Activated CD8-positive, alpha-beta memory T cell treated with anti-CD3 and anti-CD28 coated beads, Interleukin-2, amount 50 U/mL, for 1 hour (primary cell): Measurements from ENCODE around the gene GZMM.

Experiments used
- DNase-seq: peaks from one replicate; pipeline ENCODE4 v3.0.0-alpha.2; 2020; ENCODE audit errors: extremely low read depth

GZMM gene

DNA sequence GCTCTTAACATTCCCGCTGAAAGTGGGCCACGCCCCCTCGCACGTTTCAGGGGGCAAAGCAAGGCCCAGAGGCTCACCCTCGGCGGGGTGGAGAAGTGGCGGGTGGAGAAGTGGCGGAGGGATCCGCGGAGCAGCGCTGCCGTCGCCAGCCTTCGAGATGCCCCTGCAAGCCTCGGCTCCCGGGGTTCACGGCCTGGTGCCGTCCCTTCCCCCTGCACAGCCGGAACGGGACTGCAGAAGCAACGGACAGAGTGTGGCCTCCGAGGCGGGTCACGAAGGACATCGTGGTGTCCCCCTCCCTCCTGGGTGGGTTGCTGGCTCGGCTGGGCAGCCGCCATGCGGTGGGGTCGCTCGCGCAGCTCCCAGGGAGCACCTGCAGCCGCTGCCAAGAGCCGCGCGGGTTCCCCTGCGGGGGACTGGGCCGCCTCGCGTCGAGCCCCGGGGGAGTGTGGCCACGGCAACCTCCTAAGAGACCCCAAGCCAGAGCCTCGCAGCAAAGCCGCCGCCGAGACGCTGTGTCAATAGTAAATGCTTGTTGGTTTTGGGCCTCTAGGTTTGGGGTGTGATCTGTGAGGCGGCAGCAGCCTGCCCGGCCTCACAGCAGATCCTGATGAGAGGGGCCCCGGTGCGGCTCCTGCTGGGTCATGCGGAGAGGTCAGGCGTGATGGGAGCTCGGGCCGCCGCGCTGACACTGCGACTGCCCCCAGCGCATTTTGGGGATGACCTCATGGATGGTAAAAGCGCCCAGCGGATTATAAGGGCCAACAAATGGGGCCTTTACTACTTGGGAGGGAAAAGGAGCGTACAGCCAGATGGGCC lies 31.1 kb upstream of the GZMM start:
- DNase-seq, result no peak

DNA sequence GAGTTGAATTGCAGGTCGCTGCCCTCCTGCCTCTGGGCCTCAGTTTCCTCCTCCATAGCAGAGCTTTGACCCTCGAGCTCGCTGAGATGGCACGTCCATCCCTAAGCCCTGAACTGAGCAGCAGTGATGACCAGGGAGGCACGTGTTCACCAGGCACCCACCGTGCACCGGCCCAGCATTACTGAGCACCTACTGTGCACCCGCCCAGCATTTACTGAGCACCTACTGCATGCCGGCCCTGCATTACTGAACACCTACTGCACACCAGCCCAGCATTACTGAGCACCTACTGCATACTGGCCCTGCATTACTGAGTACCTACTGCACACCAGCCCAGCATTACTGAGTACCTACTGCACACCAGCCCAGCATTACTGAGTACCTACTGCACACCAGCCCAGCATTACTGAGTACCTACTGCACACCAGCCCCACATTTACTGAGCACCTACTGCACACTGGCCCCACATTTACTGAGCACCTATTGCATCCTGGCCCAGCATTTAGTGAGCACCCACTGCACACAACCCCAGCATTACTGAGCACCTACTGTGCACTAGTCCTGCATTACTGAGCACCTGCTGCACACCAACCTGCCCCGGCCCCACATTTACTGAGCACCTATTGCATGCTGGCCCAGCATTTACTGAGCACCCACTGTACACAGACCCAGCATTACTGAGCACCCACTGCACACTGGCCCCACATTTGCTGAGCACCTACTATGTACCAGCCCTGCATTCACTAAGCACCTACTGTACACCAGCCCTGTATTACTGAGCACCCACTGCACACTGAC lies 30.3 kb upstream of the GZMM start:
- no peak for DNase-seq

DNA sequence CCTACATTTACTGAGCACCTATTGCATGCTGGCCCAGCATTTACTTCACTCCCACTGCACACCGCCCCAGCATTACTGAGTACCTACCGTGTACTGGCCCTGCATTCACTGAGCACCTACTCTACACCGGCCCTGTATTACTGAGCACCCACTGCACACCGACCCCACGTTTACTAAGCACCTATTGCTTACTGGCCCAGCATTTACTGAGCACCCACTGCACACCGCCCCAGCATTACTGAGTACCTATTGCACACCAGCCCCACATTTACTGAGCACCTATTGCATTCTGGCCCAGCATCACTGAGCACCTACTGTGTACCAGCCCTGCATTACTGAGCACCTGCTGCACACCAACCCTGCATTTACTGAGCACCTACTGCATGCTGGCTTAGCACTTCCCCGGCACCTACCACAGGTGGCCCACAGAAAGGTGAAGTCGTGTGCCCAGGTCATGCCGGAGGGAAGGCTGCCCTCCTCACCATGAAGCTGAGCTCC lies 29.6 kb upstream of the GZMM start:
- no peak for DNase-seq

DNA sequence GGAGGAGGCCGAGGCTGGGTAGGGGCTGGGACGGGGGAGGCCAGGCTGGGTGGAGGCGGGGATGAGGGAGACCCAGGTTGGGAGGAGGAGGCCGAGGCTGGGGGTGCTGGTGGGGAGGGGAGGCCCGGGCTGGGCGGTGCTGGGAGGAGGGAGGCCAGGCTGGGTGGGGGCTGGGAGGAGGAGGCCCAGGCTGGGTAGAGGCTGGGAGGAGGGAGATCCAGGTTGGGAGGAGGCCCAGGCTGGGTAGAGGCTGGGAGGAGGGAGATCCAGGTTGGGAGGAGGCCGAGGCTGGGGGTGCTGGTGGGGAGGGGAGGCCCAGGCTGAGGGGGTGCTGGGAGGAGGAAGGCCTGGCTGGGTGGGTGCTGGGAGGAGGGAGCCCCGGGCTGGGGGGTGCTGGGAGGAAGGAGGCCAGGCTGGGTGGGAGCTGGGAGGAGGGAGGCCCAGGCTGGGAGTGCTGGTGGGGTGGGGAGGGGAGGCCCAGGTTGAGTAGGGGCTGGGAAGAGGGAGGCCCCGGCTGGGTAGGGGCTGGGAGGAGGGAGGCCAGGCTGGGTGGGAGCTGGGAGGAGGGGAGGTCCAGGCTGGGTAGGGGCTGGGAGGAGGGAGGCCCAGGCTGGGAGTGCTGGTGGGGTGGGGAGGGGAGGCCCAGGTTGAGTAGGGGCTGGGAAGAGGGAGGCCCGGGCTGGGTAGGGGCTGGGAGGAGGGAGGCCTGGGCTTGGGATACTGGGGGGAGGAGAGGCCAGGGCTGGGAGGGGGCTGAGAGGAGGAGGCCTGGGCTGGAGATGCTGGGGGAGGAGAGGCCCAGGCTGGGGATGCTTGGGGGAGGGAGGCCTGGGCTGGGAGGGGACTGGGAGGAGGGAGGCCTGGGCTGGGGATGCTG lies 25.9 kb upstream of the GZMM start:
- no peak for DNase-seq

DNA sequence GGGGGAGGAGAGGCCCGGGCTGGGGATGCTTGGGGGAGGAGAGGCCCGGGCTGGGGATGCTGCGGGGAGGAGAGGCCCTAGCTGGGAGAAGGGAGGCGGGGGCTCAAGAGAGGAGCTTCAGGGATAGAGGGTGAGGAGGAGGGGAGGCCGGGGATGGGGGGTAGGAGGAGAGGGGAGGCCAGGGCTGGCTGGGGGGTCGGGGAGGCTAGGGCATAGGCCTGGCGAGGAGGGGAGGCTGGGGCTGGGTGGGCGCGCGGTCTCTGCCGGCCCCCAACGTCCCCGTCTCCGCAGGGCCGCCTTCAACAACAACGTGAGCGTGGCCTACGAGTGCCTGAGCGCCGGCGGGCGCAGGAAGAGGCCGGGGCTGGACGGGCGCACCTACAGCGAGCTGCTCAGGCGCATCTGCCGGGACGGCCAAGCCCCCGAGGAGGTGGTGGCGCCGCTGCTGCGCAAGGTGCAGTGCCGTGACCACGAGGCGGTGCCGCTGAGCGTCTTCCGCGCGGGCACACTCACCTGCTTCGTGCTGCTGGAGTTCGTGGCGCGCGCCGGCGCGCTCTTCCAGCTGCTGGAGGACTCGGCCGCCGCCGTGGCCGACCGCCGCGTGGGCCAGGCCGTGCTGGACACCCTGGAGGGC lies 25.1 kb upstream of the GZMM start:
- no peak for DNase-seq

DNA sequence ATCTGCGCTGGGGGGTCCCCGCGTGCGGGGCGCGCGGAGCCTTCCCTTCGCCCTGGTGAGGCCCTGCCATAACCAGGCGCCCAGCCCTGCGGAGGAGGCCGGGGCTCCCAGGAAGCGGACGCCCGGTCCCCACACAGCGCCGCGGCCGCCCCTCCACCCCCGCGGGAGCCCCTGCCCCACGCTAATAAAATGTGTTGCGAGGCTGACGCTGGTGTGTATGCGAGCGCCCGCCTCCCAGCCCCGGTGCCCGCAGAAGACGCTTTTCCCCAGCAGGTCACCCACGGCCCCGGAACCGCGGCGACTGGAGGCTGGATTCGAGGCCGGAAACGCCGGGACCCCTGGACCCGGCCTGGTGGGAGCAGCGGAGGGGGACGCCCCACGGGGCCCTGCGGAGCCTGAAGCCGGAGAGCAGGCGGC lies 24.4 kb upstream of the GZMM start:
- no peak for DNase-seq

DNA sequence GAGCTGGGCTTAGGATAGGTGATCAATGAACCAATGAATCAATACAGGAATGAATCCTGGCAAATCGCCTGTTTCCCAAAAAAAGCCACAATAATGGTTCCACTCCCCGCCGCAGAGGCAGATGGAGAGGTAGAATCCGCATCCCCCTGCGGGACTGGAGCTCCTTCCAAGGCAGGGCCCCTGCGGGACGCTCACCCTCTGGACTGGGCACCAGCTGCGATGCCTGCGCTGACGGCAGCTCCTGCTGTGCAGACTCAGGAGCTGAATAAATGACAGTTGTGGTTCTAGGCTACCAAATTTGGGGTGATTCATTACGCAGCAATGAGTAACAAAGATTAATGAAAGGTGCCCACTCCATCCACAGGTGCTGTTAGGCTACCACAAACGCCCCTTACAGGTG lies 21.1 kb upstream of the GZMM start:
- no peak for DNase-seq

DNA sequence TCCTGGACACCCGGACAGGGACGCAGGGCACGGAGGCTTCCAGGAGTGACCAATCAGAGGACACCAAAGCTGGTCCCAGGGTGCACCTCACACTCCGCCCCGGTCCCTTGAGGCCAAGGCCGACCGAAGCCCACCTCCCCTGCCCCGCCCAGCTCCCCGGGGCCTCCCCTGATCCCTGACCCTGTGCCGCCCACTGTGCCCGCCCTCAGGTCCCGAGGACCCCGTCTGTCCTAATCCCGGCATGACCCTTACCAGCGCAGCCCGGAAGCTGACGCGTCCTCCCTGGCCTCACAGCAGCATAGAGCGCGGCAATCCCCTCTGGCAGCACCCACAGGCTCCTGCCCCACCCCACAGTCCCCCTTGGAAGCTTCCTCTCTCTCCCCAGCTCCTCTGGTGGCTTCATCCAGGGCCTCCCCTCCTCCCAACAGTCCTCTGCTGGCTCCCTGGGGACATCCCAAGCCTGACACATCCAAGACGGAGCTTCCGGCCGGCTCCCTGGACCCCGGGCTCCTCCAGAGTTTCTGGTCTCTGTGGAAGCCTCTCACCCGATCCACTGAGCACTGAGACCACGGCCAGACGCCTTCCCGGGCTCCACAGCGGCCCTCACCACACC lies 19.7 kb upstream of the GZMM start:
- DNase-seq, result no peak

DNA sequence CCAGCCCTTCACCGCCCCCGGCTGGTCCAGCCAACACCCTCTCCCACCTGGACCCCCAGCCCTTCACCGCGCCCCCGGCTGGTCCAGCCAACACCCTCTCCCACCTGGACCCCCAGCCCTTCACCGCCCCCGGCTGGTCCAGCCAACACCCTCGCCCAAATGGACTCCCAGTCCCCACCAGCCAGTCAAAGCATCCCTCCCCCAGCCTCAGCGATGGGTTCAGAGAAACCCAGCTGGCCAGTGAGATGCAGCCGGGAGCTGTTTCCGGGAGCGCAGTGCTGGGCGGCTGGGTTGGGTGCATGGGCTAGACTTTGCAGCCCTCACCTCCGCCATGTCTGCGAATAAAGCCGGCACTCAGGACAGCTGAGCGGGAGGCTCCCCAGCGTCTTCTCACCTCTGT lies 18.8 kb upstream of the GZMM start:
- DNase-seq, result no peak

DNA sequence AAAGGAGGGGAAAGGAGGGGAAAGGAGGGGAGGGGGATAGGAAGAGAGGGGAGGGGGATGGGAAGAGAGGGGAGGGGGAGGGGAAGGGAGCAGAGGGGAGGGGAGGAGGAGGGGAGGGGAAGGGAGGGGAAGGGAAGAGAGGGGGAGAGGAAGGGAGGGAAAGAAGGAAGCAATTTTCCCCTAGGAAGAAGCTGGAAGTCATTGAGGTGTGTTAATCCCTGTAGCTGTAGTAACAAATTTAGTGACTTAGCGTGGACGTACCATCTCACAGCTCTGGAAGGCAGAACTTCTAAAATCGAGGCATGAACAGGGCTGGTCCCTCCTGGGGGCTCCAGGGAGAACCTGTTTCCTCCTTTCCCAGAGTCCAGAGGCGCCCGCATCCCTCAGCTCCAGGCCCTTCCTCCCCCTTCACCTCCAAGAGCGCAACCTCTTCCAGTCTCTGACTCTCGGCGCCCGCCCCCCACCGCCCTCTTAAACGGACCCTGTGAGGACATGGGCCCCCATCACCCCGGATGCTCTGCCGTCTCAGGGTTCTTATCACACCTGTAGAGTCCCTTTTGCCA lies 17.9 kb upstream of the GZMM start:
- no peak for DNase-seq

DNA sequence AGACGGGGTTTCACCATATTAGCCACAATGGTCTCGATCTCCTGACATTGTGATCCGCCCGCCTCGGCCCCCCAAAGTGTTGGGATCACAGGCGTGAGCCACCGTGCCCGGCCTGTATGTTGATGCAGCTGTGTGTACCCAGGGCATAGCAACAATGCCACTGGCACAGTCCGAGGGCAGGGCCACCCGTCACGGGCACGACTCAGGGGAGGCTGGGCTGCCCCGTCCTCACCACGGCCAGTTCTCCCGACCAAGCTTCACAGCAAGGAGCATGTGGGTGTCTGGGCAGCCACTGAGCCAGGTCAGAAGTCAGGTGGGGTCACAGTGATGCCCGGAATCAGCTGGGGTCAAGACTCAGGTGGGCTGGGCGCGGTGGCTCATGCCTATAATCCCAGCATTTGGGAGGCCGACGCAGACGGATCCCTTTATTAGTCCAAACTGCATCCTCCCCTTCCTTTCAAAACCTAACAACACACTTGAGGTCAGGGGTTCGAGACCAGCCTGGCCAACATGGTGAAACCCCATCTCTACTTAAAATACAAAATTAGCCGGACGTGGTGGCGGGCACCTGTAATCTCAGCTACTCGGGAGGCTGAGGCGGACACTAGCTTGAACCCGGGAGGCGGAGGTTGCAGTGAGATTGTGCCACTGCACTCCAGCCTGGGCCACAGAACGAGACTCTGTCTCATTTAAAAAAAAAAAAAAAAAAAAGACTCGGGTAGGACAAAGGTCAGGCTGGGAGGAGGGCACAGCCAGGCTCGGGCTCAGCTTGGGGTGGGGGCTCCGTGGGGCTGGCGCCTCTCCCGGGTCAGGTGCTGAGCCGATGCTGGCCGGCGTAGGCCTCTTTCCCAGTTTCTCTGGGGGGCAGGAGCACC lies 13.5 kb upstream of the GZMM start:
- DNase-seq, result no peak

DNA sequence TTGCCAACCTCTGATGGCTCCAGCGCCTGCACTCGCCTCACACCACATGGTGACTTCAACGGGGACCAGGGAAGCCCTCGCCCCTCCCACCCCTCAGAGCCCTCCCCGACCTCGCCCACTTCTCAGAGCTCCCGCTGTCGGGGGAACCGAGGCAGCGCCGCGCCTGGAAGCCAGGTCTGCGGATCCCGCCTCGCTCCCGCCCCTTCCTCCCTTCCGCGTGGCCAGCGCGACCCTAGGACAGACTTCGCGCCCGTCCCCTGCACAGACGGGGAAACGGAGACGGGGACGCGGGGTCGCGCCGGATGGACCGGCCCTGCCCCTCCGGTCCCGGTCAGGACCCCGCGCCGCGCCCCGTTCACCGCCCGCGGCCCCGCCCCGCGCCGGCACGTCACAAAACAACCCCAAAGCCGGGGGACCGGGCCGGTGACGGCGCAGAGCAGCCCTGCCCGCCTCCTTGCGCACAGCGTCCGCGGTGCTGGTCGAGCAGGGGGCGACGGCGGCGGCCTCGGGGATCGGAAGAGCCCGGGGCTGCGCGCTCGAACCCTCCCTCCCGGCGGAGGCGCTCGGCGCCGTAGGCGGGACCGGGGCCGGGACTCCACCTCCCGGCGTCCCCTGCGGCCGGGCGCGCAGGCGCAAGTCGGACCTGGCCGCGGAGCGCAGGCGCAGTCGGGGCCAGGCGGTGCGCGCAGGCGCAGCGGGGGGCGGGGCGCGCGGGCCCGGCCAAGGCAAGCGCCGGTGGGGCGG lies 12.7 kb upstream of the GZMM start:
- no peak for DNase-seq

DNA sequence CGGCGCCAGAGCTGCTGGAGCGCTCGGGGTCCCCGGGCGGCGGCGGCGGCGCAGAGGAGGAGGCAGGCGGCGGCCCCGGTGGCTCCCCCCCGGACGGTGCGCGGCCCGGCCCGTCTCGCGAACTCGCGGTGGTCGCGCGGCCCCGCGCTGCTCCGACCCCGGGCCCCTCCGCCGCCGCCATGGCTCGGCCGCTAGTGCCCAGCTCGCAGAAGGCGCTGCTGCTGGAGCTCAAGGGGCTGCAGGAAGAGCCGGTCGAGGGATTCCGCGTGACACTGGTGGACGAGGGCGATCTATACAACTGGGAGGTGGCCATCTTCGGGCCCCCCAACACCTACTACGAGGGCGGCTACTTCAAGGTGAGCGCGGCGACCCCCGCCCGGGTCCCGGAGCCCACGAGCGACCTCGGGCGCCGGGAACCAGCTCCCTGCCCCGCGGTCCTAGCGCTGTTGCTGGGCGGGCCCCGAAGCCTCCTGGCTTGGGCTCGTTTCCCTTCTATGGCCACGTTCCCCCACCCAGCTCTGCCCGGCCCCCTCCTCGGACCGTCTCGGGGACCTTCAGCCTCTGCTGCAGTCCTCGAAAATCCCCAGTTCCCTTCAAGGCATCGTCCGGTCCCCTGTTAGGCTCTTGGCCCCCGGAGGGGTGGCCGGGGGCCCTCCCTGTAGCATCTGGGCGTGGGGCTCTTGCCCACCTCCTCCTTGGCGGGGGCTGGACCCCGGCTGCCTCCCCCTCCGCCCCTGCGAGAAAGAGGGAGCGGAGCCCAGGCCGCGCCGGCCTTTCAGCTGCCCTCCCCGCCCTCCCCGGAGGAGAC lies 11.9 kb upstream of the GZMM start, which contains the start of gene CDC34:
TSS of gene CDC34 (plus strand) at position 8 of the 808 bp plus-strand sequence. CDS start at position 180, 172 bp downstream.
- DNase-seq, result no peak

DNA sequence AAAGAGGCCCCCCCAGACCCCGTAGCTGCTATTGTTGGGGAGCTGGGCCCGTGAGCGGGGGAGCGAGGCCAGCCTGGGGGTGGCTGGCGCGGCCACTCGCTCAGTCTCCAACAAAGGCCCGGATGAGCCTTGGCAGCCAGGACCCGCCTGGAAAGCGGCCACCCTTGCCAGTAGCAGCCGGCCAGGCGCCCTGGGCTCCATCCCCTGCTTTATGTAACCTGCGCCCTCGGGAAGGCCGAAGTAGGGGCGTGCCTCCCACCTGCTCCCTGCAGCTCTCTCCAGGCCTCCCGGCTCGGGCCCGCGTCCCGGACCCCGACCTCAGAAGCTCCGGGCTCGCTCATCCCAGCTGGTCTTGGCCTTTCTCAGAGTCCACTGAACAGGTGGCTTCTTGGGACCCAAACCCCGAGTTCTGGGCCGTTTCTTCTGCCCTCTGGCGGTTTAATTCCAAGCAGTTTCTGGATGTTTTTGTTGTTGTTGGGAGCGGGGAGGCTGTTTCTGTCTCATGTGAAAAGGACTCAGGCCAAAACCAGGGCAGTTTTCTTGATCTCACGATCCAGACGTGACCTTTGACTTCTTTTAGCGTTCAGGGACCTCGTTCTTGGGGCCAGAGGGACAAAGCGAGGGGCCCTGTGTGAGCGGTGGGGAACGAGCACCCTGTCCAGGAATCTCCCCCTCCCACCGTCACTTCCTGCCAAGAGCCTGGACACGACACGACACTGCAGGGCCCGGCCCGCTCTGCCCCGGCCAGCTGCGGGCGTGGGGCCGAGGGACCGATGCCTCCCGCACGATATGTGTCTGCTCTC lies 11.1 kb upstream of the GZMM start:
- DNase-seq, result no peak

DNA sequence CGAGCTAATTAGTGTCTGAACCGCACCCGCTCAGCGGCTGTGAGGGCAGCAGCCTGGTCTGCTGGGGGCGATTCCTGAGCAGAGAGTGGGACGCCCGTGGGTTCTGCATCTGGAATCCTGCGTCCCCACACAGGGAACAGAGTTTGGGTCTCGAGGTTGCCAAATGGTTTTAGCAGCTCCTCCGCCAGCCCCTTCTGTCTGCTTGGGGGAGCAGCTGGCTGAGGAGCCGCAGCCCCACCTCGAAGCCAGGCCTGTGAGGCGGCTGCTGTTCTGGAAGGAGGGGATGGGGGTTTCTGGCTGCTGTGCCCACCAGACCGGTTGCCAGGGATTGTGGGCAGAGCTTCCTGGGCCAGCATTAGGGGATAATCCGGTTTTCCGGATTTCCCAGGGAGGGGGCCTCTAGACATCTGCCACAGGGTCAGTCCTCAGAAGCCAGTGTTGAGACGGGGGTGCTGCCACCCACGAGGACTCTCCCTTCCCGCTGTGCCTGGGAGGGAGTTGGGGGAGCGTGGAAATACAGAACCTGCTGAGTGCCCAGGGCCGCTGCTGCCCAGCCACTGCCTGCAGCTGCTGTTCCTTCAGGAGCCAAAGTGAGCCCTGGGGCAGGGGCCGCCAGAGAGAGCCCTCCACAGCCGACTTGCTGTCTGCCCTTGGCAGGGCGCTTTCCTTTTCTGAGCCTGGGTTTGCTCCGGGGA lies 10.3 kb upstream of the GZMM start:
- no peak for DNase-seq

DNA sequence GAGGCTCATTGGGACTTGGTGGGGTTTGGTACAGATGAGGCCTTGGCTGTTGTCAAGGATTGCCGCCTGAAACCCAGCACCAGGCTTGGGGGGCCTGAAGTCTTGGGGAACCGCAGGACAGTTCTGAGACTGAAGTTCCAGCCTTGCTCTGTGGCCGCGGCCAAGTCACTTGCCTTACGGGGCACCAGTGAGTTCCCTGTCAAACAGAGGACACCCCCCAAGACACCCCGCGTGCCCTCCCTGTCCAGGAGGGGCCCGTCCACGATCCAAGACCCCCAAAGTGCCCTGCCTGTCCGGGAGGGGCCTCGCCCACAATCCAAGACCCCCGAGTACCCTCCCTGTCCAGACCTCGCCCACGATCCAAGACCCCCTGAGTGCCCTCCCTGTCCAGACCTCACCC lies 9.8 kb upstream of the GZMM start:
- DNase-seq, result no peak
